Hepatocyte (in vitro differentiated cells): ENCODE data around the gene ATP1A3.

Experiments
- EZH2 ChIP-seq: fragments of 200-600 bp; sonication (generic); IDR thresholded peaks from 2 replicates; pipeline ENCODE4 v1.6.1; 2016; ENCODE audit warnings: antibody characterized with exemption, mild to moderate bottlenecking, borderline replicate concordance
- EZH2phosphoT487 ChIP-seq: fragments of 200-600 bp; sonication (generic); IDR thresholded peaks from one replicate; pipeline ENCODE4 v1.6.1; 2018; ENCODE audit warnings: antibody characterized with exemption, mild to moderate bottlenecking, low read depth, moderate library complexity; ENCODE audit not compliant: unreplicated experiment, severe bottlenecking
- TF ChIP-seq, protein P1 (sequence below): fragments of 200-600 bp; sonication (generic); IDR thresholded peaks from 2 replicates; pipeline ENCODE4 v1.5.1; 2016; ENCODE audit warnings: antibody characterized with exemption, mild to moderate bottlenecking; ENCODE audit not compliant: poor library complexity

DNA sequence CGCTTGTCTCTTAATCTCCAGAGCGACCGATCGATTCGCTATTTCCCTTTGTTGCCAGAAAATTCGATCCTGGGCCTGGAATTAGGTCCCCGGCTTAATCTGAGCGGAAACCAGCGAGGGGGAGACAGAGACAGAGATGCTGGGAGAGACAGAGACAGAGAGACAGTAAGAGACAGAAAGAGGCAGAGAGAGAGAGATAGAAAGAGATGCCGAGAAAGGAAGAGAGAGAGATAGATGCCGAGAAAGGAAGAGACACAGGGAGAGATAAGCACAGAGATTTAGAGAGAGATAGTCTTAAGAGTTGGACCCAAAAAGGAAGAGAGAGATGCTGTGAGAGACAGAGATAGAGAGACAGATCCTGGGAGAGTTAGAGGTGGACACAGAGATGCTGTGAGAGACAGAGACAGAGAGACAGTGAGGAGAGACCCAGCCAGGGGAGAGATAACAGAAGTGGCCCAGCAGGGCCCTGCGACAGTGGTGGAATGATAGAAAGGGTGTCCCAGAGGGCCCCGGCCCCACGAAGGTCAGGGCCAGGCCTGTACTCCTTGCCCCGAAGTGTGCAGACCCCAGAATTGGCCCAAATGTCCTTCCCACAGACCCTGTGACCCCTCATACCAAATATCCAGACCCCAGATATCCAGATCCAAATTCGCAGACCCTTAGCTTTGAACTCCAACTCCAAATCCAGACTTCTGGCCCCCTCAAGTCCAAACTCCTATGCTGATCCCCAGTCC, 67.1 kb downstream of the ATP1A3 start:
- TF ChIP-seq, protein P1, sequence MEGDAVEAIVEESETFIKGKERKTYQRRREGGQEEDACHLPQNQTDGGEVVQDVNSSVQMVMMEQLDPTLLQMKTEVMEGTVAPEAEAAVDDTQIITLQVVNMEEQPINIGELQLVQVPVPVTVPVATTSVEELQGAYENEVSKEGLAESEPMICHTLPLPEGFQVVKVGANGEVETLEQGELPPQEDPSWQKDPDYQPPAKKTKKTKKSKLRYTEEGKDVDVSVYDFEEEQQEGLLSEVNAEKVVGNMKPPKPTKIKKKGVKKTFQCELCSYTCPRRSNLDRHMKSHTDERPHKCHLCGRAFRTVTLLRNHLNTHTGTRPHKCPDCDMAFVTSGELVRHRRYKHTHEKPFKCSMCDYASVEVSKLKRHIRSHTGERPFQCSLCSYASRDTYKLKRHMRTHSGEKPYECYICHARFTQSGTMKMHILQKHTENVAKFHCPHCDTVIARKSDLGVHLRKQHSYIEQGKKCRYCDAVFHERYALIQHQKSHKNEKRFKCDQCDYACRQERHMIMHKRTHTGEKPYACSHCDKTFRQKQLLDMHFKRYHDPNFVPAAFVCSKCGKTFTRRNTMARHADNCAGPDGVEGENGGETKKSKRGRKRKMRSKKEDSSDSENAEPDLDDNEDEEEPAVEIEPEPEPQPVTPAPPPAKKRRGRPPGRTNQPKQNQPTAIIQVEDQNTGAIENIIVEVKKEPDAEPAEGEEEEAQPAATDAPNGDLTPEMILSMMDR: no peak
- peak; percentile 5 for TF ChIP-seq EZH2
- TF ChIP-seq EZH2phosphoT487: no peak
